HG02610 (cell line): ENCODE data around the gene FBXO10.
A peak's percentile ranks its signal among the peaks of the same experiment; 100 is the strongest.

Experiments
- ATAC-seq: cut with Tn5 transposase; IDR thresholded peaks from one replicate; pipeline ENCODE4 v1.9.1; 2021; ENCODE audit warnings: mild to moderate bottlenecking, moderate library complexity; ENCODE audit not compliant: unreplicated experiment

FBXO10 gene

GRCh38 chr9:37596504-37596903 is 20.3 kb upstream of the FBXO10 start:
- ATAC-seq = no peak

GRCh38 chr9:37593883-37594448 is 17.8 kb upstream of the FBXO10 start:
- ATAC-seq = no peak

GRCh38 chr9:37592108-37592951 is 16.1 kb upstream of the FBXO10 start, which contains the start of gene TOMM5:
Gene TOMM5 (minus strand): TSS chr9:37592597. CDS start chr9:37592532, 65 bp downstream.
- peak; percentile 85 for ATAC-seq

GRCh38 chr9:37587521-37587920 is 11.3 kb upstream of the FBXO10 start:
- no peak for ATAC-seq

- ATAC-seq = no peak
Measured at GRCh38 chr9:37583522-37584121, 7.4 kb upstream of the FBXO10 start.

GRCh38 chr9:37582548-37583157 is 6.5 kb upstream of the FBXO10 start:
- no peak for ATAC-seq

- ATAC-seq = peak; percentile 41
Measured at GRCh38 chr9:37575511-37575914, 667 bp downstream of the FBXO10 start.

- no peak for ATAC-seq
Measured at GRCh38 chr9:37575001-37575400, 1.2 kb downstream of the FBXO10 start.

GRCh38 chr9:37574241-37574721 is 1.9 kb downstream of the FBXO10 start:
- ATAC-seq = no peak

- no peak for ATAC-seq
Measured at GRCh38 chr9:37571282-37571681, 4.9 kb downstream of the FBXO10 start.

- ATAC-seq = no peak
Measured at GRCh38 chr9:37566716-37567115, 9.5 kb downstream of the FBXO10 start.

- peak; percentile 69 for ATAC-seq
Measured at GRCh38 chr9:37565661-37566618, 10.2 kb downstream of the FBXO10 start.

- no peak for ATAC-seq
Measured at GRCh38 chr9:37564916-37565315, 11.3 kb downstream of the FBXO10 start.

GRCh38 chr9:37563806-37564513 is 12.2 kb downstream of the FBXO10 start:
- ATAC-seq = no peak

- ATAC-seq = no peak
Measured at GRCh38 chr9:37562826-37563225, 13.4 kb downstream of the FBXO10 start.

GRCh38 chr9:37561682-37562081 is 14.5 kb downstream of the FBXO10 start:
- no peak for ATAC-seq

- no peak for ATAC-seq
Measured at GRCh38 chr9:37559855-37560592, 16.2 kb downstream of the FBXO10 start.

- no peak for ATAC-seq
Measured at GRCh38 chr9:37559125-37559524, 17.1 kb downstream of the FBXO10 start.

- ATAC-seq = no peak
Measured at GRCh38 chr9:37555786-37556185, 20.4 kb downstream of the FBXO10 start.
